ENCODE measurements around the gene NME9. TPM values are rescaled to one million over a fixed set of nuclear protein-coding genes. Genes with fewer than 3 reads are reported as not detected.

Gene NME9
- total and polyA plus RNA-seq, 5 donors: 0.09 to 0.35 (median 0.17) TPM; not detected in 2

DNA sequence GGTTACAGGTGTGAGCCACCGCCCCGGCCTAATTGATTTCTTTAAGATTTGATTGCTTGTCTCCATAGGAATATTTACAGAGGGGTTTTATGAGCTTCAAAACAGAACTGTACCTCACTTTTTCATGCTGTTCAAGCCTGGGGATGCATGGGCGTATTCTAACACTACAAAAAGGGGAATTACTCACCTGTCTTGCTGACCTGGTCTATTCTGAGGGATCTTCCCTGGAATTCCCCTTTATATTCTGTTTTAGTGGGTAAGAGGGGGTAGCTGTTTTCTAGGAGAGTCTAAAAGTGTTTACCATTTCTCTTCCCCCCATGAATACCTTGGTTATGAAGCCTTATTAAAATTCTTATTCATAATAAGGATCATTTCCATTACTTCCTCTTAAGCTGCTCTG is 48.1 kb downstream of the NME9 start:
- no peaks in the 10 kb centered on the region for H3K9me3 ChIP-seq (ENCODE audit: control insufficient read depth, low read length)
- no peak overlapping the region for H3K27ac ChIP-seq (ENCODE audit: low read length)
- no peaks in the 10 kb centered on the region for H3K27me3 ChIP-seq (ENCODE audit: control insufficient read depth, insufficient read depth)
- ATAC-seq (no peak), DNase-seq (no peak)
- no peak overlapping the region for H3K4me3 ChIP-seq (ENCODE audit: low read length)
- 99% methylated on average over 3 of the region's 3 CpGs for WGBS
- intact Hi-C loops (cut with DNase I): no loop called here
- H3K4me1 ChIP-seq (ENCODE audit: control insufficient read depth, insufficient read depth, low read length): no peaks in the 10 kb centered on the region

DNA sequence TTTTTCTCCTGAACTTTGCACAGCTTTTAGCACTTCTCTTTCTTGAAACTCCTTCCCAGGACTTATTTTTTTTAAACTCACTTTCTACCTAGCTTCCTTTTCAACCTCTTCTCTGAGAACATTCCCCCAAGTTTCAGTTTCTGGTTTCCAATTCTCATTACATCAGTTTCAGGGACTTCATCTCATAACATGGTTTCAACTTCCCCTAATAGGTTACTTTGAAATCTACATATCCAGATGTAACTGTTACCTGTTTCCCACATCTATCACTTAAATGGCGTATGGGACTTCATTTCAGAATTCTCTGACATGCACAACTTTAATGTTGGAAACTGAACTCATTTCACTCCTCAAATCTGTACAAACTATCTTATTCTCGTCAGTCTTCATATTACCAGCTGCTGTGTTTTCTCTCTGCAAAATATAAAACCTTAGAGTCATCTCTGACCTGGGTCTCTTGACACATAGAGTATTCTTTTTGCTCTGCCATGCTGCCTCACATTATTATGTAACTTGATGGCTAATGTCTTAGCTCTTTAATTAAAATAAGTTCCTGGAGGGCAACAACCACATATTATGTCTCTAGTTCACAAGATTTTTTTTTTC is 58.4 kb downstream of the NME9 start:
- H3K9me3 ChIP-seq (ENCODE audit: control insufficient read depth, low read length): no peaks in the 10 kb centered on the region
- H3K27ac ChIP-seq (ENCODE audit: low read length): no peak overlapping the region
- no peaks in the 10 kb centered on the region for H3K4me1 ChIP-seq (ENCODE audit: control insufficient read depth, insufficient read depth, low read length)
- no peak overlapping the region for H3K4me3 ChIP-seq (ENCODE audit: low read length)
- 96% methylated on average over 2 of the region's 2 CpGs for WGBS
- intact Hi-C loops (cut with DNase I): no loop called here
- no peak for ATAC-seq
- DNase-seq: no peak
- no peaks in the 10 kb centered on the region for H3K27me3 ChIP-seq (ENCODE audit: control insufficient read depth, insufficient read depth)

DNA sequence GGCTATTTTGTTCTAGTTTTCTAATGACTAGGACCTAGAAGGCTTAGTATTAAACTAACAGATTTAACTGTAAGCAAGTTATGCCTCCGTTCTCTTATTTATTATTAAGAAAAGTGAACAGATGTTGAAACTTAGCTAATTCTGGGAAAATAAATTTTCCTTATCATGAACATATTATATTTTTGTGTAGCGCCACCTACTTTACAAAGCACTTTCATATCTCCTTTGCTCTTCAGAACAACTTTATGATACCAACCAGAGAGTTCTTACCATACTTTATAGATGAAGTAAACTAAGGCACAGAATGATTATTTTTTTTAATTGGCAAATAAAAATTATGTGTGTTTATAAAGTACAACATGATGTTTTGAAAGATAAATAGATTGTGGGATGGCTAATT is 59.4 kb downstream of the NME9 start:
- WGBS: 89% methylated on average over 2 of the region's 2 CpGs
- H3K27ac ChIP-seq (ENCODE audit: low read length): no peak overlapping the region
- intact Hi-C loops (cut with DNase I): no loop called here
- DNase-seq (no peak), ATAC-seq (no peak)
- no peaks in the 10 kb centered on the region for H3K9me3 ChIP-seq (ENCODE audit: control insufficient read depth, low read length)
- H3K4me1 ChIP-seq (ENCODE audit: control insufficient read depth, insufficient read depth, low read length): no peaks in the 10 kb centered on the region
- no peaks in the 10 kb centered on the region for H3K27me3 ChIP-seq (ENCODE audit: control insufficient read depth, insufficient read depth)
- no peak overlapping the region for H3K4me3 ChIP-seq (ENCODE audit: low read length)

DNA sequence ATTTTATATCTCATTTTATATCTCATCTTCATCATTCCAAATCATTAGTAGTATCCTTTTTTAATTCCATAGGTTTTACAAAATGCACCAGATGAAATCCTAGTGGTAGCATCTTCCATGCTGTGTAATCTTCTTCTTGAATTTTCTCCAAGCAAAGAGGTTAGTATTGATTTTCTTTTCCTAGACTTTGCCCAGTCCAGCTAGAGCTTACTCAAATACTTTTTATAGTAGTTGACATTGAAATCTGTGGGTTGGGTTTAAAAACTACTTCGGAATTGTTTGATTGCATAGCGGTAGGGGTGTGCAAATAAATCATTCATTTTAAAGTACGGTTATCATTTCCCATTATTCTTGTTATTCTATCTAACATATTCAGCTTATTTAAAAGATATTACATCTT is 62.6 kb downstream of the NME9 start:
- intact Hi-C loops (cut with DNase I): no loop called here
- no peaks in the 10 kb centered on the region for H3K27me3 ChIP-seq (ENCODE audit: control insufficient read depth, insufficient read depth)
- DNase-seq (no peak), ATAC-seq (no peak)
- H3K9me3 ChIP-seq (ENCODE audit: control insufficient read depth, low read length): no peaks in the 10 kb centered on the region
- no peak overlapping the region for H3K27ac ChIP-seq (ENCODE audit: low read length)
- 97% methylated on average over 3 of the region's 3 CpGs for WGBS
- no peak overlapping the region for H3K4me3 ChIP-seq (ENCODE audit: low read length)
- H3K4me1 ChIP-seq (ENCODE audit: control insufficient read depth, insufficient read depth, low read length): no peaks in the 10 kb centered on the region

DNA sequence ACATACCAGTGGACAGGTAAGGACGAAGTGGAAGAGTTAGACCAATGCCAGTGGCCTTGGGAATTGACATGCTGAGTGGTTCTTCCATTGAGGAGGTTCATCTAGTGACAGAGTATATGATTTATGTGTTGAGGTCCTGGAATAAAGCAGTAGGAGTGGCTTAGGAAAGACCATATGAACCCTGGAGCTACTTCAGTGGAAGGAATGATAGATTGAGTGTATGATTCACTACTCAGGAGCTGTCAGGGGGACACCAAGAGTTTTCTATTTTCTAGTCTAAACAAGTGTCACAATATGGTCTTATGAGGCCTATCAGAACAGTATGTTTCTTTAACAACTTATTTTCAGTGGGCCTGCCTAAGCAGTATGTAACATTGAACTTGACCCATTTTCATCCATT is 63.9 kb downstream of the NME9 start:
- intact Hi-C loops (cut with DNase I): no loop called here
- 94% methylated on average over 1 of the region's 1 CpG for WGBS

DNA sequence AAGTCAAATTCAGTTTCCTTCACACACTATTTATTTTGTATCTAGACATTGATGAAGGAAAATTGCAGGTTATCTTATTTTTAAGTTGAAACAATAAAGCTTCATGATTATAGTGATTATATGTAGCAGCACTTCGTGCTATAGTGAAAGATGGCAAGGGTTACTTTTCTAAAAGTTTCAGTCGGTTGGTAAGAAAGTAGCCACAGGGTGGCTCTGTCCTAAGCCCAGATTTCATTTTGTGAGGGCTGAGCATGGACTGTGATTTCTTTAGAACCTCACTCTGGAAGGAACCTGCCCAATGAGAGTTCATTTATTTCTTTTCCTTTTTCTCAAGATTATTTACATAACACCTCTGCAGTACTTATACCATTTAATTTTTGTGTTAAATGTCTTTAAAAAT is 66.5 kb downstream of the NME9 start:
- intact Hi-C loops (cut with DNase I): no loop called here

More for the DNA sequence above, 63.9 kb downstream of the NME9 start:
- ATAC-seq: no peak
- H3K27me3 ChIP-seq (ENCODE audit: control insufficient read depth, insufficient read depth): no peaks in the 10 kb centered on the region
- no peak overlapping the region for H3K4me3 ChIP-seq (ENCODE audit: low read length)
- DNase-seq: no peak
- H3K9me3 ChIP-seq (ENCODE audit: control insufficient read depth, low read length): no peaks in the 10 kb centered on the region
- no peaks in the 10 kb centered on the region for H3K4me1 ChIP-seq (ENCODE audit: control insufficient read depth, insufficient read depth, low read length)
- no peak overlapping the region for H3K27ac ChIP-seq (ENCODE audit: low read length)

DNA sequence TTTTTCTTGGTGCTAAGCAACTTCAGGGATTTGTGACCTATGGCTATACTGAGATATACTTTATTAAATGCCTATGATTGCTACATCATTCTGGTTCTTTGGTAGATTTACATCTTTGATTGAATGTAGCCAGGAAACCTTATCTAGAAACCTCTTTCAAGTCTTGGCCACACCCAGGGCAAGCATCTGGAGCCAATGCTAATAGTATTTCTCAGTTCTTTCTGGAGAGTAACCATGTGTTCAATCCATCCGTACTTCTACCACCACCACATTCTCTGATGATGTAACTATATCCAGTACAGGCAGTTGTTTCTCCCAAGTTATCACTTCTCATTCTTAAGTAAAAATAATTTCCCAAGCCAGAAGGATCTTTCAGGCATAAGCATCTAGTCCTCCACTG is 69.0 kb downstream of the NME9 start:
- 70% methylated on average over 1 of the region's 1 CpG for WGBS
- intact Hi-C loops (cut with DNase I): no loop called here

More for the DNA sequence above, 66.5 kb downstream of the NME9 start:
- ATAC-seq (no peak), DNase-seq (no peak)
- no peaks in the 10 kb centered on the region for H3K27me3 ChIP-seq (ENCODE audit: control insufficient read depth, insufficient read depth)
- H3K4me3 ChIP-seq (ENCODE audit: low read length): no peak overlapping the region
- no peaks in the 10 kb centered on the region for H3K9me3 ChIP-seq (ENCODE audit: control insufficient read depth, low read length)
- 52% methylated on average over 2 of the region's 2 CpGs for WGBS
- no peaks in the 10 kb centered on the region for H3K4me1 ChIP-seq (ENCODE audit: control insufficient read depth, insufficient read depth, low read length)
- H3K27ac ChIP-seq (ENCODE audit: low read length): no peak overlapping the region

DNA sequence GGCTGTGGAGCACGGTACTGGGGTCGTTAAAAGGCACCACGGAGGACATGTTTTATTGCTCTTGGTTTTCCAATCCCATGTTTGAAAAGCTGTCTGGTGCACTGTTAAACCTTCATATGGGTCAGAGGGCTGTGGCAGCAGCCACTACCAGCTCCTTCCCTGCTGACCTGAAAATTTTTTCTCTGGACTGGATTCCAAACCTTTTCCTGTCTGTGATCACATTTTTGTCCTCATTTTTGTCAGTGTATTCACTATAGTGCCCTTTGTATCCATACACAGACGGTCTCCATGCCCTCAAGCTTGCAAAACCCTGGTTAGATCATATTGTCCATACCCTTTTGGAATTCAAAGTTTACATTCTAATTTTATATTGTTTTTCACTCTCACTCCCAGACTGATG is 70.5 kb downstream of the NME9 start:
- no peaks in the 10 kb centered on the region for H3K27me3 ChIP-seq (ENCODE audit: control insufficient read depth, insufficient read depth)
- H3K27ac ChIP-seq (ENCODE audit: low read length): no peak overlapping the region
- DNase-seq: no peak
- intact Hi-C loops (cut with DNase I): no loop called here
- no peaks in the 10 kb centered on the region for H3K9me3 ChIP-seq (ENCODE audit: control insufficient read depth, low read length)
- H3K4me1 ChIP-seq (ENCODE audit: control insufficient read depth, insufficient read depth, low read length): no peaks in the 10 kb centered on the region
- WGBS: 94% methylated on average over 4 of the region's 4 CpGs
- ATAC-seq: no peak
- H3K4me3 ChIP-seq (ENCODE audit: low read length): no peak overlapping the region

More for the DNA sequence above, 69.0 kb downstream of the NME9 start:
- DNase-seq (no peak), ATAC-seq (no peak)
- H3K27me3 ChIP-seq (ENCODE audit: control insufficient read depth, insufficient read depth): no peaks in the 10 kb centered on the region
- no peak overlapping the region for H3K27ac ChIP-seq (ENCODE audit: low read length)
- no peaks in the 10 kb centered on the region for H3K9me3 ChIP-seq (ENCODE audit: control insufficient read depth, low read length)
- no peaks in the 10 kb centered on the region for H3K4me1 ChIP-seq (ENCODE audit: control insufficient read depth, insufficient read depth, low read length)
- H3K4me3 ChIP-seq (ENCODE audit: low read length): no peak overlapping the region

DNA sequence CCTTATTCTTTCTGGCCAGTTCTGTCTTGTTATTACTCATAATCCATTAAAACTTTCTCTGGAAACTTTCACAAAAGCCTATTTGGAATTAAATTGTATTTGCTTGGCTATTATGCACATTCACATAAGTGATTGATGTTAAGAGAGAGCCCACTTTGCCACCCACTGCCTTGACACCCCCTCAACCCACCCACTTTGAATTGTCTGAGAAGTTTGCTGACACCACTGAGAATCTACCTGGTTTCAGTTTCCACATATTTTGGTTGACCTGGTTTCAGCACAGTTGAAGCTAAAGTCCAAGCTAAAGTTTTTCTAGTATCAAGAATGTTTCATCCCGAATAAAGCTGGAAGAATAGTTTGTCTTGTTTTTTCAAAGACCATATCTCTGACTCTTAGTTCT is 71.7 kb downstream of the NME9 start:
- Histone ChIP-seq H3K4me3 (ENCODE audit: low read length) (no peak overlapping the region), H3K27me3 (ENCODE audit: control insufficient read depth, insufficient read depth) (no peaks in the 10 kb centered on the region), H3K9me3 (ENCODE audit: control insufficient read depth, low read length) (no peaks in the 10 kb centered on the region), H3K27ac (ENCODE audit: low read length) (no peak overlapping the region), H3K4me1 (ENCODE audit: control insufficient read depth, insufficient read depth, low read length) (no peaks in the 10 kb centered on the region)
- no peak for DNase-seq
- intact Hi-C loops (cut with DNase I): no loop called here
- WGBS: 86% methylated on average over 1 of the region's 1 CpG
- ATAC-seq: no peak

DNA sequence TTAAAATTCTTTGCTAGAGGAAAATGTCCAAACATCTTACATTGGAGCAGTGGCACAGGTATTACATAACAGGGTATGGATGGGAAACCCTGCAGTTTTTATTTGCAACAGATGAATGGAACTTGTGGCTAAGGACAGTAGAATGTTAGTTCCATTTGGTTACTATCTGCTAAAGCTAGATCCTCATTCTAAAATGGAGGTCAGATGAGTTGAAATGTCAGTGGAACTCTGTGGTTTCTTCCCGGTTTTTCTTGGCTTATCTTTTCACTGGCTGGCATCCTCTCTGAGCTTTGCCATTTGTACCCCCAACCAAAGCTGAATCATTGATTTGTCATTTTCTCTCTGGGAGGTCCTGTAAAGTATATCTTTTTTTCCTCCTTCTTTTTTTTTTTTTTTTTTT is 73.6 kb downstream of the NME9 start:
- intact Hi-C loops (cut with DNase I): no loop called here
- ATAC-seq: no peak
- no peak overlapping the region for H3K4me3 ChIP-seq (ENCODE audit: low read length)
- no peak for DNase-seq
- H3K9me3 ChIP-seq (ENCODE audit: control insufficient read depth, low read length): no peaks in the 10 kb centered on the region
- no peaks in the 10 kb centered on the region for H3K4me1 ChIP-seq (ENCODE audit: control insufficient read depth, insufficient read depth, low read length)
- WGBS: 92% methylated on average over 1 of the region's 1 CpG
- no peak overlapping the region for H3K27ac ChIP-seq (ENCODE audit: low read length)
- H3K27me3 ChIP-seq (ENCODE audit: control insufficient read depth, insufficient read depth): no peaks in the 10 kb centered on the region

DNA sequence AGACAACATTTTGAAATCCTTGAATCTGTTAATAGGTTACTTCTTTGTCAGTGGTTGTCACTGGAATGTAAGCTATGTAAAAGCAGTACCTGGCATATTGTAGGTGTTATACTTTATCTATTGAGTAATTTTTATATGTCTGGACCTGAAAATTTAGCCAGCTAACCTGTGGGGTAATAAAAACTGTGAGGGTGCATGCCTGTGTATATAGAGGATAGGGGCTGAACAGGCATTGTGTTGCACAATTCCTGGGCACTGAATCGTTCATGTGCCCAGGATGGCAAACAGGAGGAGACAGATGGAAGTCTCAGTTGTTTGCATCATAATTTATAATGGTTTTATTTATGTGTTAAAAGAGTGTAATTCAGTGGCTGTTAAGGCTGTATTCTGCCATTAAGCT is 75.4 kb downstream of the NME9 start:
- intact Hi-C loops (cut with DNase I): no loop called here
- no peak overlapping the region for H3K27ac ChIP-seq (ENCODE audit: low read length)
- no peaks in the 10 kb centered on the region for H3K4me1 ChIP-seq (ENCODE audit: control insufficient read depth, insufficient read depth, low read length)
- WGBS: 77% methylated on average over 1 of the region's 1 CpG
- H3K27me3 ChIP-seq (ENCODE audit: control insufficient read depth, insufficient read depth): no peaks in the 10 kb centered on the region
- no peak overlapping the region for H3K4me3 ChIP-seq (ENCODE audit: low read length)
- no peak for DNase-seq
- no peak for ATAC-seq
- no peaks in the 10 kb centered on the region for H3K9me3 ChIP-seq (ENCODE audit: control insufficient read depth, low read length)

DNA sequence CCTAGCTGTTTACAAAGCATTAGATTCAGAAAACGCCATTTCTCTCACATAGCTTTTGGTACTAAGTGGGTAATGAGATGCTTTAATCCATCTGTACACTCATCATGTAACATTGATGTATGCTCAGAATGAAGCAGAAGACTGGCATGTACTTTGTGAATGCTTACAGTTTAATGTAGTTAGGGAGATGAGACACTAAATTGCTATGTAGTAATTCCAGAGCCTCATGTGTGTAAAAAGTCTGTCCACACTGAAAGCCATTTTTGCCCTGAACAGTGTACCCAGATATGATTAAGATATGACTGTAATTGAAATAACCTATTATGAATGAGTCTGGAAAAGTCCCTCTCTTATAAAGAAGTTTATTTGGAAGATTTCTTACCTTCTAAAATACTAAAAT is 76.0 kb downstream of the NME9 start:
- WGBS: 92% methylated on average over 1 of the region's 1 CpG
- H3K27me3 ChIP-seq (ENCODE audit: control insufficient read depth, insufficient read depth): no peaks in the 10 kb centered on the region
- ATAC-seq: no peak
- no peaks in the 10 kb centered on the region for H3K4me1 ChIP-seq (ENCODE audit: control insufficient read depth, insufficient read depth, low read length)
- H3K9me3 ChIP-seq (ENCODE audit: control insufficient read depth, low read length): no peaks in the 10 kb centered on the region
- H3K4me3 ChIP-seq (ENCODE audit: low read length): no peak overlapping the region
- intact Hi-C loops (cut with DNase I): no loop called here
- no peak overlapping the region for H3K27ac ChIP-seq (ENCODE audit: low read length)
- DNase-seq: no peak
